GM18951 (cell line): ENCODE results near the gene NADK2.
"Not testable (repeated sequence)": the region's sequence is repeated elsewhere in the genome, so short reads cannot be mapped to it uniquely, and the experiment has no call there.

ENCODE experiments used
- POLR2A ChIP-seq: IDR thresholded peaks from 4 replicates; pipeline ENCODE4 v1.6.1; 2011; ENCODE audit warnings: mild to moderate bottlenecking; ENCODE audit not compliant: insufficient read length, insufficient read depth; ENCODE audit errors: extremely low read depth
- in situ Hi-C: fragments of 300-500 bp; cut with MboI; formaldehyde crosslinking; loops from one replicate; pipeline ENCODE4 v1.12.0; 2022; ENCODE audit warnings: low sequenced_read_pairs, mixed read lengths, inconsistent platforms; ENCODE audit not compliant: unreplicated experiment

The NADK2 gene

GRCh38 chr5:36214436-36214835 is 27.3 kb downstream of the NADK2 start:
- no peak for TF ChIP-seq POLR2A

GRCh38 chr5:36209664-36210063 is 32.1 kb downstream of the NADK2 start:
- in situ Hi-C loops, result no loop called here
- TF ChIP-seq POLR2A, result no peak

More at GRCh38 chr5:36214436-36214835, 27.3 kb downstream of the NADK2 start:
- in situ Hi-C loops, result no loop called here

- TF ChIP-seq POLR2A, result no peak
- in situ Hi-C loops, result no loop called here
Observed at GRCh38 chr5:36208786-36209185, 32.9 kb downstream of the NADK2 start.

- in situ Hi-C loops, result no loop called here
- TF ChIP-seq POLR2A, result no peak
Observed at GRCh38 chr5:36206913-36207312, 34.8 kb downstream of the NADK2 start.

GRCh38 chr5:36205329-36205728 is 36.4 kb downstream of the NADK2 start:
- in situ Hi-C loops, result no loop called here

GRCh38 chr5:36202521-36202961 is 39.2 kb downstream of the NADK2 start:
- TF ChIP-seq POLR2A, result no peak
- in situ Hi-C loops, result no loop called here

More at GRCh38 chr5:36205329-36205728, 36.4 kb downstream of the NADK2 start:
- TF ChIP-seq POLR2A, result no peak

- TF ChIP-seq POLR2A, result no peak
- in situ Hi-C loops, result no loop called here
Observed at GRCh38 chr5:36200513-36200912, 41.2 kb downstream of the NADK2 start.

- in situ Hi-C loops, result no loop called here
- TF ChIP-seq POLR2A, result no peak
Observed at GRCh38 chr5:36199620-36200019, 42.1 kb downstream of the NADK2 start.

GRCh38 chr5:36198783-36199182 is 42.9 kb downstream of the NADK2 start:
- in situ Hi-C loops, result not testable (repeated sequence)

GRCh38 chr5:36198281-36198680 is 43.4 kb downstream of the NADK2 start:
- in situ Hi-C loops, result no loop called here
- no peak for TF ChIP-seq POLR2A

GRCh38 chr5:36193746-36194145 is 48.0 kb downstream of the NADK2 start:
- TF ChIP-seq POLR2A, result no peak
- in situ Hi-C loops, result no loop called here

GRCh38 chr5:36184408-36184807 is 57.3 kb downstream of the NADK2 start:
- in situ Hi-C loops, result not testable (repeated sequence)

GRCh38 chr5:36181774-36182173 is 60.0 kb downstream of the NADK2 start:
- in situ Hi-C loops, result no loop called here
- TF ChIP-seq POLR2A, result no peak

- in situ Hi-C loops, result no loop called here
- TF ChIP-seq POLR2A, result no peak
Observed at GRCh38 chr5:36180556-36181350, 61.0 kb downstream of the NADK2 start.

- in situ Hi-C loops, result no loop called here
- TF ChIP-seq POLR2A, result no peak
Observed at GRCh38 chr5:36179950-36180349, 61.8 kb downstream of the NADK2 start.

- no peak for TF ChIP-seq POLR2A
- in situ Hi-C loops, result no loop called here
Observed at GRCh38 chr5:36178524-36178890, 63.2 kb downstream of the NADK2 start.
